AG04450 (cell line): Measurements from ENCODE around the gene NXPE1. TPM values are rescaled to one million over a fixed set of nuclear protein-coding genes. Genes with fewer than 3 reads are reported as not detected.
"Not testable (repeated sequence)": the region's sequence is repeated elsewhere in the genome, so short reads cannot be mapped to it uniquely, and the experiment has no call there.

ENCODE experiments used
- CTCF ChIA-PET: fragments of 300-600, 350-600 bp; formaldehyde crosslinking; extraction: SDS; loops from one replicate; lab custom pipeline; 2022; ENCODE audit warnings: antibody characterized with exemption, inconsistent platforms; lab: Charles Lee
- POLR2A ChIA-PET: fragments of 350-600 bp; formaldehyde crosslinking; extraction: SDS; loops from one replicate; lab custom pipeline; 2021; ENCODE audit warnings: antibody characterized with exemption, inconsistent platforms; lab: Yijun Ruan, JAX
- DNase-seq: peaks from one replicate; pipeline ENCODE4 v3.0.0-alpha.2; 2011; ENCODE audit warnings: low read depth, low spot score
- H3K27ac ChIP-seq: one replicate; pipeline ENCODE4 v1.5.1; 2012; ENCODE audit warnings: low read depth, low read length, control low read depth
- H3K27me3 ChIP-seq: one replicate; pipeline ENCODE4 v1.6.0; 2012; ENCODE audit warnings: low read length; ENCODE audit not compliant: control insufficient read depth, insufficient read depth
- H3K4me3 ChIP-seq: 2 replicates; pipeline ENCODE4 v1.5.1; 2011; ENCODE audit warnings: mild to moderate bottlenecking, low read depth, low read length, control low read depth
- H3K9me3 ChIP-seq: 2 replicates; pipeline ENCODE4 v1.5.1; 2012; ENCODE audit warnings: low read length; ENCODE audit not compliant: control insufficient read depth, insufficient read depth
- polyA minus RNA-seq: library from RNA; depleted of rRNA, polyadenylated mRNA; stranded (reverse); fragments of >200 nt; gene quantifications from 2 replicates; pipeline ENCODE4 v1.2.3, GENCODE V29; 2011; rRNA and poly(A)+ RNA removed
- polyA plus RNA-seq: library from polyadenylated mRNA; depleted of rRNA; stranded (reverse); fragments of >200 nt; gene quantifications from 2 replicates; pipeline ENCODE4 v1.2.3, GENCODE V29; 2011; rRNA removed
- TF ChIP-seq, protein P1 (sequence below): IDR thresholded peaks from 2 replicates; pipeline ENCODE4 v1.5.1; 2011; ENCODE audit warnings: low read depth, low read length, control low read depth, inconsistent platforms

NXPE1 gene
- not detected in 2 replicates for polyA plus RNA-seq
- not detected in 2 replicates for polyA minus RNA-seq

GRCh38 chr11:114559425-114560310 lies at the start of gene NXPE1:
TSS of gene NXPE1 (minus strand) at chr11:114559881. CDS start at chr11:114551201, 8,680 bp downstream.
- Histone ChIP-seq H3K4me3 (no peak within 1 kb of the TSS), H3K9me3 (no peaks in the 10 kb centered on the region), H3K27ac (no peak within 1 kb of the TSS), H3K27me3 (no peaks in the 10 kb centered on the region)
- no peak for DNase-seq
- CTCF ChIA-PET: no interaction called here
- TF ChIP-seq, protein P1, sequence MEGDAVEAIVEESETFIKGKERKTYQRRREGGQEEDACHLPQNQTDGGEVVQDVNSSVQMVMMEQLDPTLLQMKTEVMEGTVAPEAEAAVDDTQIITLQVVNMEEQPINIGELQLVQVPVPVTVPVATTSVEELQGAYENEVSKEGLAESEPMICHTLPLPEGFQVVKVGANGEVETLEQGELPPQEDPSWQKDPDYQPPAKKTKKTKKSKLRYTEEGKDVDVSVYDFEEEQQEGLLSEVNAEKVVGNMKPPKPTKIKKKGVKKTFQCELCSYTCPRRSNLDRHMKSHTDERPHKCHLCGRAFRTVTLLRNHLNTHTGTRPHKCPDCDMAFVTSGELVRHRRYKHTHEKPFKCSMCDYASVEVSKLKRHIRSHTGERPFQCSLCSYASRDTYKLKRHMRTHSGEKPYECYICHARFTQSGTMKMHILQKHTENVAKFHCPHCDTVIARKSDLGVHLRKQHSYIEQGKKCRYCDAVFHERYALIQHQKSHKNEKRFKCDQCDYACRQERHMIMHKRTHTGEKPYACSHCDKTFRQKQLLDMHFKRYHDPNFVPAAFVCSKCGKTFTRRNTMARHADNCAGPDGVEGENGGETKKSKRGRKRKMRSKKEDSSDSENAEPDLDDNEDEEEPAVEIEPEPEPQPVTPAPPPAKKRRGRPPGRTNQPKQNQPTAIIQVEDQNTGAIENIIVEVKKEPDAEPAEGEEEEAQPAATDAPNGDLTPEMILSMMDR: no peak
- POLR2A ChIA-PET: no interaction called here

GRCh38 chr11:114609429-114609828 lies 49.7 kb upstream of the NXPE1 start:
- ChIA-PET CTCF (no interaction called here), POLR2A (no interaction called here)
- no peaks in the 10 kb centered on the region for H3K9me3 ChIP-seq
- H3K4me3 ChIP-seq: no peak overlapping the region
- no peak for DNase-seq
- TF ChIP-seq, protein P1: no peak
- H3K27me3 ChIP-seq: no peaks in the 10 kb centered on the region
- no peak overlapping the region for H3K27ac ChIP-seq

DNA sequence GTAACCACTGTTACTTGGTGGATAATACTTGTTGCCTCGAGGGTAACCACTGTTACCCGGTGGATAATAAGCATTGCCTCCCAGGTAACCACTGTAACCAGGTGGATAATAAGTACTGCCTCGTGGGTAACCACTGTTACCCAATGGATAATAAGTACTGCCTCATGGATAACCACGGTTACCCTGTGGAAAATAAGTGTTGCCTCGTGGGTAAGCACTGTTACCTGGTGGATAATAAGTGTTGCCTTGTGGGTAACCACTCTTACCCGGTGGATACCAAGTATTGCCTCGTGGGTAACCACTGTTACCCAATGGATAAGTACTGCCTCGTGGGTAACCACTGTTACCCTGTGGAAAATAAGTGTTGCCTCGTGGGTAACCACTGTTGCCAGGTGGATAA lies 48.9 kb upstream of the NXPE1 start:
- H3K9me3 ChIP-seq, H3K27ac ChIP-seq, CTCF ChIA-PET, POLR2A ChIA-PET, H3K27me3 ChIP-seq, DNase-seq, H3K4me3 ChIP-seq: not testable (repeated sequence)

DNA sequence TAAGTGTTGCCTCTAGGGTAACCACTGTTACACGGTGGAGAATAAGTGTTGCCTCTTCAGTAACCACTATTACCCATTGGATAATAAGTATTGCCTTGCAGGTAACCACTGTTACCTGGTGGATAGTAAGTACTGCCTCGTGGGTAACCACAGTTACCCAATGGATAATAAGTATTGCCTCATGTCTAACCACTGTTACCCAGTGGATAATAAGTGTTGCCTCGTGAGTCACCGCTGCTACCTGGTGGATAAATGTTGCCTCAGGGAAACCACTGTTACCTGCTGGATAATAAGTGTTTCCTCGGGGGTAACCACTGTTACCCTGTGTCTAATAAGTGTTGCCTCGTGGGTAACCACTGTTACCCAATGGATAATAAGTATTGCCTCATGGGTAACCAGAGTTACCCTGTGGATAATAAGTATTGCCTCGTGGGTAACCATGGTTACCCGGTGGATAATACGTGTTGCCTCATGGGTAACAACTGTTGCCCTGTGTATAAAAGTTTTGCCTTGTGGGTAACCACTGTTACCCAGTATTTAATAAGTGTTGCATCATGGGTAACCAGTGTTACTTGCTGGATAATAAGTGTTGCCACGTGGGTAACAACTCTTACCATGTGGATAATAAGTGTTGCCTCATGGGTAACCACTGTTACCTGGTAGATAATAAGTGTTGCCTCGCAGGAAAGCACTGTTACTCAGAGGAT lies 48.2 kb upstream of the NXPE1 start:
- TF ChIP-seq, protein P1: no peak
- no peaks in the 10 kb centered on the region for H3K27me3 ChIP-seq
- no peak for DNase-seq
- H3K4me3 ChIP-seq: no peak overlapping the region
- no peaks in the 10 kb centered on the region for H3K9me3 ChIP-seq
- POLR2A ChIA-PET: no interaction called here
- no peak overlapping the region for H3K27ac ChIP-seq
- CTCF ChIA-PET: no interaction called here

- H3K9me3 ChIP-seq, H3K27ac ChIP-seq, POLR2A ChIA-PET, DNase-seq, H3K4me3 ChIP-seq, H3K27me3 ChIP-seq, CTCF ChIA-PET: not testable (repeated sequence)
Observed at GRCh38 chr11:114606802-114607075, 47.1 kb upstream of the NXPE1 start.
